ENCODE results near the gene TUBGCP3.

Gene TUBGCP3

DNA sequence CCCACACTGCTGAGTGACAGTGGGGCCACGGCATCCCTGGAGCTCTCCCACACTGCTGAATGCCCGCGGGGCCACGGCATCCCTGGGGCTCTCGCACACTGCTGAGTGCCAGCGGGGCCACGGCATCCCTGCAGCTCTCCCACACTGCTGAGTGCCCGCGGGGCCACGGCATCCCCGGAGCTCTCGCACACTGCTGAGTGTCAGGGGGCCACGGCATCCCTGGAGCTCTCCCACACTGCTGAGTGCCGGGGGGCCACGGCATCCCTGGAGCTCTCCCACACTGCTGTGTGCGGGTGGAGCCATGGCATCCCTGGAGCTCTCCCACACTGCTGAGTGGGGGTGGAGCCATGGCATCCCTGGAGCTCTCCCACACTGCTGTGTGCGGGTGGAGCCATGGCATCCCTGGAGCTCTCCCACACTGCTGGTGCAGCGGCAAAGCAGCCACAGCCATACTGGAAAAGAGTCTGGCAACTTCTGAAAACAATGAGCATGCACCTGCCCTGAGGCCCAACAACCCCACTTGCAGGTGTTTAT lies 8.6 kb downstream of the TUBGCP3 start:
- H3K4me3 ChIP-seq (replicated peaks; ENCODE audit: low read depth, low read length): no peak overlapping the region
- no peak for DNase-seq (ENCODE audit: low read depth)
- no peak for TF ChIP-seq CTCF (IDR thresholded peaks at IDR 0.05; ENCODE audit: low read length, missing control alignments)

DNA sequence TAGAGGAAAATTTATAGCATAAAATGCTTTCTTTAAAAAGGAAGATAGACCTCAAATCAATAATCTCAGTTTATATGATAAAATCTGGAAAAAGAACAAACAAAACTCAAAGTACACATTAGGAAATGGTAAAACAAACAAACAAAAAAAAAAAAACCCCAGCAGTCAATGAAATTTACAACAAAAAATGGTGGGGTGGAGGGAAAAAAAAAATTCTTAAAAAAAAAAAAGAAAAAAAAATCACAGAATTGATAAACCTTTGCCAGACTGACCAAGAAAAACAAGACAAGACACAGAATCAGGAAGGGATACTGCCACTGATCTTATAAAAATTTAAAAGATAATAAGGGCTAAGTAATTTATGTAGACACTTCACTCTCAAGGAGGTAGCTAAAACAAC lies 11.2 kb downstream of the TUBGCP3 start:
- TF ChIP-seq CTCF (IDR thresholded peaks at IDR 0.05; ENCODE audit: low read length, missing control alignments): no peak
- no peak for DNase-seq (ENCODE audit: low read depth)
- no peak overlapping the region for H3K4me3 ChIP-seq (replicated peaks; ENCODE audit: low read depth, low read length)

DNA sequence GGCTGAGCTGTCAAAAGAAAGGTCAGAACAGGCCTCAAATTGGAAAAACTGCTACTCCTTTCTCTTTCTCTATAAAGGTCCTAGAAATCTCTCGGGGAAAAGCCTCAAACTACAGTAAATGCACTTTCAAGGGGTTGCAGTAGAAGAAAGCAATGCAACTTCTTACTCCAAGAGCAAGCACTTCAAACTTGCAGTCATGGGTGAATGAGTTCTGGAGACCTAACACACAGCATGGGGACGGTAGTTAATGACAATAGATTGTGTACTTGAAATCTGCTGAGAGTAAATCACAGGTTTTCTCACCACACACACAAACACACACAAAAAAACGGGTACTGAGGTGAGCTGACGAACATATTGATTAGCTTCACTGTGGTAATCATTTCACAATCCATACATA lies 11.8 kb downstream of the TUBGCP3 start:
- H3K4me3 ChIP-seq (replicated peaks; ENCODE audit: low read depth, low read length): no peak overlapping the region
- no peak for TF ChIP-seq CTCF (IDR thresholded peaks at IDR 0.05; ENCODE audit: low read length, missing control alignments)
- no peak for DNase-seq (ENCODE audit: low read depth)

- DNase-seq (ENCODE audit: low read depth): peak; percentile 6
- TF ChIP-seq CTCF (IDR thresholded peaks at IDR 0.05; ENCODE audit: low read length, missing control alignments): no peak
- H3K4me3 ChIP-seq (replicated peaks; ENCODE audit: low read depth, low read length): no peak overlapping the region
These were observed 12.3 kb downstream of the TUBGCP3 start for GRCh38 chr13:112575675-112576074.

DNA sequence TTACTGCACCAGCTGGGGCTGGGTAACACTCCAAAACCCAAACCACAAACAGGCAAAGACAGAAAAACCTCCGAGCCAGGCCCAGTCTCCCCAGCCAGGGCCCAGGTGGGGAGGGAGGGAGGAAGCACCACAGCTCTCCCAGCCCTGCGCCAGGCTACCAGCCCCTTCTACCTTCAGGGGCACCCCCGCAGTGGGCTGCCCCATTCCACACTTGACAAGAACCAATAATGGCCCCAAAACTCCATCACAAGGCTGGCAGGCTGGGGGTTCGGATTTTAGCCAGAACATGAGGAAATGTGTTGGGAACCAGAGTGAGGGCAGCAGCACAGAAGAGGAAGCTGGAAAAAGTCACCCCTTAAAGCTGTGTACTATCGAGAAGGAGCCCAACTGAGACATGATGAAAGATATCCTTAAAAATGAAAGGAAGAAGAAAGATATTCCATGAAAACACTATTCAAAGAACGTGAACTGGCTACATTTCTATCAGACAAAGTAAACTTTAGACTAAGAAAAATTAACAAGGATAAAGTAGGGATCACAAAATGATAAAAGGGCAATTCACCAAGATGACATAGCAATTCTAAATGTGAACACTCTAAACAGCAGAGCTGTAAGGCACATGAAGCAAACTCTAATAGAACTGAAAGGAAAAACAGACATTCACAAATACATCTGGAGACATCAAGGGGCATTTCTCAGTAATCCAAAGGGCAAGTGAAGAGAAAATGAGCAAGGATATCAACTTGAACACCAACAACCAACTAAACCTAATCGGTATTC lies 12.9 kb downstream of the TUBGCP3 start:
- no peak for DNase-seq (ENCODE audit: low read depth)
- H3K4me3 ChIP-seq (replicated peaks; ENCODE audit: low read depth, low read length): no peak overlapping the region
- no peak for TF ChIP-seq CTCF (IDR thresholded peaks at IDR 0.05; ENCODE audit: low read length, missing control alignments)

GRCh38 chr13:112574416-112574815 lies 13.5 kb downstream of the TUBGCP3 start:
- TF ChIP-seq CTCF (IDR thresholded peaks at IDR 0.05; ENCODE audit: low read length, missing control alignments): no peak
- peak; percentile 7 for DNase-seq (ENCODE audit: low read depth)
- H3K4me3 ChIP-seq (replicated peaks; ENCODE audit: low read depth, low read length): no peak overlapping the region

DNA sequence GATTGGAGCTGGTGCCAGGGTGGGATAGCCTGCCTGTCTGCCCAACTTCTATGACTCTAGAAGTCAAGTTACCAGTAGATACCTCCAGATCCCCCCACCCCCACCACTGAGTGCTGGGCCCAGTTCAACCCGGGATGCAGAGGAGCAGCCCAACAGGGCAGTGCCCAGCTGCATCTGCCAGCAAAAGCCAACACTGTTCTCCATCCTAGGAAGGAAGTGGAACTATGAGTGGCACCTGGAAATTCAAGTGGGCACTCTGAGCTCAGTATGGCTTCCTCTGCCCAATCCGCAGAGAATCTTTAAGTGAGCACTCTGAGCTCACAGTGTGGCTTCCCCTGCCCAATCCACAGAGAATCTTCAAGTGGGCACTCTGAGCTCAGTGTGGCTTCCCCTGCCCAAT lies 14.2 kb downstream of the TUBGCP3 start:
- TF ChIP-seq CTCF (IDR thresholded peaks at IDR 0.05; ENCODE audit: low read length, missing control alignments): no peak
- no peak overlapping the region for H3K4me3 ChIP-seq (replicated peaks; ENCODE audit: low read depth, low read length)
- DNase-seq (ENCODE audit: low read depth): no peak
